ENCODE measurements around the gene CACNA1H.

GRCh38 chr16:1258225-1258600 lies 105.3 kb downstream of the CACNA1H start:
- TF ChIP-seq CTCF (IDR thresholded peaks at IDR 0.05) (no peak), POLR2AphosphoS5 (IDR thresholded peaks at IDR 0.05) (no peak), EP300 (IDR thresholded peaks at IDR 0.05; ENCODE audit: low read depth) (no peak)
